SU-DHL-6 (cell line): ENCODE data around the gene XPO5.

Experiments
- EZH2phosphoT487 ChIP-seq: fragments of 200-600 bp; sonication (generic), shearing (Covaris generic); conservative IDR thresholded peaks from 2 replicates; pipeline ENCODE4 v1.6.1; 2018; ENCODE audit warnings: mild to moderate bottlenecking, antibody characterized with exemption, low read length, moderate library complexity, mixed read lengths
- TF ChIP-seq, protein P1 (sequence below): fragments of 200-600 bp; sonication (generic); IDR thresholded peaks from one replicate; pipeline ENCODE4 v1.5.1; 2017; ENCODE audit warnings: antibody characterized with exemption, mild to moderate bottlenecking, low read length, moderate library complexity; ENCODE audit not compliant: insufficient read depth, poor library complexity, severe bottlenecking

DNA sequence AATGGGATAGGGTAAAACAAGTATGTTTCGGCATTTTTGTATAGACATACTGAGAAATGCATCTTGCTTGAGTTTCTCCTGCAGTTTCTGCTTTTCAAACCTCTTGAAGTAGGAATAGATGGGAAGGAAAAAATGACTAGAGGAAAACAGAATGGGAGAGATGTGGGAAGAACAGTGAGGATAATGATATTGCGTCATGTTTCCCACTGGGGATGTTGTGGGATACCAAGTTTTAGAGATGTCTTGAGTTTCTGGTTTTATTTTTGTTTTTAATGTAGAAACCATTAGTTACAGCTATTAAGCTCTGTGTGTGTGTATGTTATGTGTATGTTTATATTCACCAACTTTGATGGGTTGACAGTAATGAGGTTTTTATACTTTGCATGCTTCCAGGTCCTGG is 24.8 kb upstream of the XPO5 start:
- TF ChIP-seq, protein P1, sequence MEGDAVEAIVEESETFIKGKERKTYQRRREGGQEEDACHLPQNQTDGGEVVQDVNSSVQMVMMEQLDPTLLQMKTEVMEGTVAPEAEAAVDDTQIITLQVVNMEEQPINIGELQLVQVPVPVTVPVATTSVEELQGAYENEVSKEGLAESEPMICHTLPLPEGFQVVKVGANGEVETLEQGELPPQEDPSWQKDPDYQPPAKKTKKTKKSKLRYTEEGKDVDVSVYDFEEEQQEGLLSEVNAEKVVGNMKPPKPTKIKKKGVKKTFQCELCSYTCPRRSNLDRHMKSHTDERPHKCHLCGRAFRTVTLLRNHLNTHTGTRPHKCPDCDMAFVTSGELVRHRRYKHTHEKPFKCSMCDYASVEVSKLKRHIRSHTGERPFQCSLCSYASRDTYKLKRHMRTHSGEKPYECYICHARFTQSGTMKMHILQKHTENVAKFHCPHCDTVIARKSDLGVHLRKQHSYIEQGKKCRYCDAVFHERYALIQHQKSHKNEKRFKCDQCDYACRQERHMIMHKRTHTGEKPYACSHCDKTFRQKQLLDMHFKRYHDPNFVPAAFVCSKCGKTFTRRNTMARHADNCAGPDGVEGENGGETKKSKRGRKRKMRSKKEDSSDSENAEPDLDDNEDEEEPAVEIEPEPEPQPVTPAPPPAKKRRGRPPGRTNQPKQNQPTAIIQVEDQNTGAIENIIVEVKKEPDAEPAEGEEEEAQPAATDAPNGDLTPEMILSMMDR, result no peak
- TF ChIP-seq EZH2phosphoT487, result no peak
